Lung (tissue), 12 donors: Measurements from ENCODE around the gene ESR1. TPM values are rescaled to one million over a fixed set of nuclear protein-coding genes. Genes with fewer than 3 reads are reported as not detected.

Experiments used
- ATAC-seq: fragments of 200-7000 bp; cut with Tn5 transposase; one replicate; pipeline ENCODE4 v1.9.1; 2020; ENCODE audit warnings: moderate number of reproducible peaks; ENCODE audit not compliant: insufficient read depth, low FRiP score
- DNase-seq, 3 donors: peaks; one replicate each; pipeline ENCODE4 v3.0.0-alpha.2; 2013 to 2017
- H3K27ac ChIP-seq, 2 donors: one replicate each; pipeline ENCODE4 v1.5.1; 2013; ENCODE audit warnings: mild to moderate bottlenecking in 2 of 2, moderate library complexity in 2 of 2, control low read depth in 1 of 2, inconsistent platforms in 1 of 2, low read depth in 1 of 2, low read length in 1 of 2
- H3K27me3 ChIP-seq, 3 donors: one replicate each; pipeline ENCODE4 v1.5.1; 2013; ENCODE audit warnings: low read length in 2 of 3; ENCODE audit not compliant: control insufficient read depth in 3 of 3, insufficient read depth in 3 of 3
- H3K36me3 ChIP-seq, 4 donors: one replicate each; pipeline ENCODE4 v1.5.1; 2013; ENCODE audit warnings: low read length in 4 of 4, mild to moderate bottlenecking in 1 of 4, moderate library complexity in 1 of 4; ENCODE audit not compliant: control insufficient read depth in 4 of 4, insufficient read depth in 4 of 4
- H3K4me1 ChIP-seq, 5 donors: one replicate each; pipeline ENCODE4 v1.5.1; 2013; ENCODE audit warnings: low read length in 5 of 5, mild to moderate bottlenecking in 2 of 5, moderate library complexity in 1 of 5; ENCODE audit not compliant: control insufficient read depth in 5 of 5, insufficient read depth in 5 of 5
- H3K4me3 ChIP-seq: one replicate; pipeline ENCODE4 v1.5.1; 2013; ENCODE audit warnings: mild to moderate bottlenecking, control low read depth, moderate library complexity
- H3K9ac ChIP-seq, 2 donors: one replicate each; pipeline ENCODE4 v1.5.1; 2013; ENCODE audit warnings: low read length in 2 of 2, control low read depth in 1 of 2; ENCODE audit not compliant: insufficient read depth in 1 of 2
- H3K9me3 ChIP-seq, 4 donors: one replicate each; pipeline ENCODE4 v1.5.1; 2013; ENCODE audit warnings: low read length in 3 of 4, mild to moderate bottlenecking in 1 of 4, moderate library complexity in 1 of 4; ENCODE audit not compliant: control insufficient read depth in 4 of 4, insufficient read depth in 3 of 4
- WGBS, 2 donors: extraction: QIAGEN DNeasy Blood & Tissue Kit; methylation state at CpG; one replicate each; pipeline ENCODE4 v1.1.7; 2013; 5-methylcytosine and 5-hydroxymethylcytosine counted together
- polyA plus RNA-seq, 2 donors: library from polyadenylated mRNA; stranded (reverse); fragments of 200-250 nt; gene quantifications; one replicate each; pipeline ENCODE4 v1.2.1, GENCODE V29; 2013
- total RNA-seq, 2 donors: library from RNA; depleted of rRNA in 1 of 2; stranded (reverse); fragments of >200 nt in 1 of 2; gene quantifications; one replicate each; pipeline ENCODE4 v1.2.1, GENCODE V29; 2014 to 2021
- TF ChIP-seq, protein P1 (sequence below): IDR thresholded peaks from 2 replicates; pipeline ENCODE4 v1.5.1; 2012; ENCODE audit warnings: mild to moderate bottlenecking; ENCODE audit errors: control extremely low read depth, extremely low read depth
- donor health status: control.
- donor health status: control.
- donor health status: Bipolar disorder and iron deficiency.
- donor health status: healthy.
- donor health status: DM: yes; HTN: yes; CAD: no.

Gene ESR1
- total and polyA plus RNA-seq, 4 donors, result 0.14 to 3.7 (median 0.78) TPM

DNA sequence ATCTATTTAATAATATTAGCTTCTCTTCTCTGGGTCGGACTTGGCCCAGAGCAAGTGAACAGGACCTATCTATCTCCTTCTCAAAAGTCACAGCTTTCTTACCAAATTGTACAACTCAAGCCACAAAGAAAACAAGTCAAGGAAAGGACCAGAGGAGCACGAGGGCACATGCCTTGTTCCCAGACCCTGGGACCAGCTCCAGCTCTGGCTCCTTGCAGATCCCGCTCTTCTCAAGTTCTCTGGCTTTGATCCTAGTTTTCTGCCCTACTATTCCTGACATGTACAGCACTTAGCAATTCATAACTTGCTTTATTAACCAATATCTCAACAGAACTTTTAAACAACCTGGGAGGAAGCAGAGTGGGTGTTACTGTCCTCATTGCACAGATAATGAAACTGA, 185.9 kb downstream of the ESR1 start:
- 73 to 91% methylated on average over 3 of the region's 3 CpGs for WGBS, 2 donors
- ATAC-seq, result no peak
- no peaks in the 10 kb centered on the region for H3K27me3 ChIP-seq

DNA sequence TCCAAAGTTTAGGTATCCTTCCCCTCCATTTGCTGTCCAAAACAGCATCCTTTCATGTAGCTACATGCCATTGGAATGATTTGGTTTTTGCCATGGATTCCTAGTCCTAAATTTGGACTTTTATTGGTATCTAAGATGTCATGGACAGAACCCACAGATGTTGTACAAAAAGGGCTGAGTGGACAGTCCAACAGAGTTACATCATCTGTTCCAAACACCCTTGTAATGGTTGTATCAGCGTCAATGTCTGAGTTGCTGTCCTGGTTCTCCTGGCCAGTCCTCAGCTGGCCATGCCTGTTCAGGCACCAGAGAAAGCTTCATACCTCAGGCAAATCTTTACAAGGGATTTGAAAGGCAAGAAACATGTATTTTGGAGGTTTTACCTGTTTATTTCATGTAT, 191.3 kb downstream of the ESR1 start:
- DNase-seq (no peak), ATAC-seq (no peak)
- no peak overlapping the region for H3K9ac ChIP-seq
- H3K36me3 ChIP-seq, result no peaks in the 10 kb centered on the region
- no peak overlapping the region for H3K4me3 ChIP-seq
- H3K27me3 ChIP-seq, result no peaks in the 10 kb centered on the region
- WGBS, 2 donors, result 86 to 100% methylated on average over 1 of the region's 1 CpG
- H3K27ac ChIP-seq, result no peak overlapping the region
- H3K4me1 ChIP-seq, result no peaks in the 10 kb centered on the region
- H3K9me3 ChIP-seq, result no peaks in the 10 kb centered on the region
- TF ChIP-seq, protein P1, sequence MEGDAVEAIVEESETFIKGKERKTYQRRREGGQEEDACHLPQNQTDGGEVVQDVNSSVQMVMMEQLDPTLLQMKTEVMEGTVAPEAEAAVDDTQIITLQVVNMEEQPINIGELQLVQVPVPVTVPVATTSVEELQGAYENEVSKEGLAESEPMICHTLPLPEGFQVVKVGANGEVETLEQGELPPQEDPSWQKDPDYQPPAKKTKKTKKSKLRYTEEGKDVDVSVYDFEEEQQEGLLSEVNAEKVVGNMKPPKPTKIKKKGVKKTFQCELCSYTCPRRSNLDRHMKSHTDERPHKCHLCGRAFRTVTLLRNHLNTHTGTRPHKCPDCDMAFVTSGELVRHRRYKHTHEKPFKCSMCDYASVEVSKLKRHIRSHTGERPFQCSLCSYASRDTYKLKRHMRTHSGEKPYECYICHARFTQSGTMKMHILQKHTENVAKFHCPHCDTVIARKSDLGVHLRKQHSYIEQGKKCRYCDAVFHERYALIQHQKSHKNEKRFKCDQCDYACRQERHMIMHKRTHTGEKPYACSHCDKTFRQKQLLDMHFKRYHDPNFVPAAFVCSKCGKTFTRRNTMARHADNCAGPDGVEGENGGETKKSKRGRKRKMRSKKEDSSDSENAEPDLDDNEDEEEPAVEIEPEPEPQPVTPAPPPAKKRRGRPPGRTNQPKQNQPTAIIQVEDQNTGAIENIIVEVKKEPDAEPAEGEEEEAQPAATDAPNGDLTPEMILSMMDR, result no peak

More for the DNA sequence above, 185.9 kb downstream of the ESR1 start:
- Histone ChIP-seq H3K9me3 (peaks cover 0 to 6% (median 0%) of the 10 kb centered on the region in 4 donors), H3K36me3 (no peaks in the 10 kb centered on the region), H3K27ac (no peak overlapping the region), H3K4me1 (no peaks in the 10 kb centered on the region), H3K4me3 (no peak overlapping the region), H3K9ac (no peak overlapping the region)
- peak in 1 of 3 donors; percentile 1 for DNase-seq
- TF ChIP-seq, protein P1, result no peak

DNA sequence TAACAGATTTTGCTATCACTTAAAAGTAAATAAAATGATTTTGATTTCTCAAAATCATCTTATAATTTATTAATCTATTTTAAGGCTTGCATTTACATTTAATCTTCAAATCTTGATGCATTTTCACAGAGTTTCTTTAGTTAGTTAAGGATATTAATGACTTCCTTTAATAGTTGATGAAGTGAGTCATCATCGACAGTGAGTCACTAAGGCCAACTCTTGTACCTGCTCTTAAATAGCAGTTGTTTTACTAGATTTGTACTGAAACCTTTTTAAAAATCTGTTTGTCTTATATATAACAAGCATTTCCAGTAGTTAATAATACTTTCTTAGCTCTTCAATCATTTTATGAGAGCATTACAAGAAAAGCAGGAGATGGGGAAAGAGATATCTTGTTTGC, 191.7 kb downstream of the ESR1 start:
- ATAC-seq (no peak), DNase-seq (no peak)
- TF ChIP-seq, protein P1, result no peak
- H3K27me3 ChIP-seq, result no peaks in the 10 kb centered on the region
- H3K9me3 ChIP-seq, result no peaks in the 10 kb centered on the region
- no peaks in the 10 kb centered on the region for H3K4me1 ChIP-seq
- 67 to 79% methylated on average over 1 of the region's 1 CpG for WGBS, 2 donors
- H3K27ac ChIP-seq, result no peak overlapping the region
- H3K36me3 ChIP-seq, result no peaks in the 10 kb centered on the region
- no peak overlapping the region for H3K4me3 ChIP-seq
- no peak overlapping the region for H3K9ac ChIP-seq

DNA sequence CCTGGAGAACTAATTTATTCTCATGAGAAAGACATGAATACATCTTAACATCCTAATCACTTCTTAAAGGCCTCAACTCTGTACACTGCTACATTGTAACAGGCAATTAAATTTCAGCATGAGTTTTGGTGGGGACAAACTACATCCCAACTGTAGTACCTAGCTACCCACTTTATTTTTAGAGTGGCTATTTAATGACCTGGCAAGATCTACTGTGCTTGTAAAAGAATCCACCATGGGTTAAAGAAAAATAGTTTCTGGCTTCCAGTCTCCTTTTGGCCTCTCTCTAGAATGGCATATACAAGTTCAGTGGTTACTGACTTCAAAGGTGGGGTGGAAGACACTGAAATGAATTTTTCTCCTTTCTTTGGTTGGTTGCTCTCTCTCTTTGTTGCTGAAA, 193.9 kb downstream of the ESR1 start:
- no peak for ATAC-seq

More for the DNA sequence above, 193.9 kb downstream of the ESR1 start:
- no peaks in the 10 kb centered on the region for H3K9me3 ChIP-seq
- H3K27ac ChIP-seq, result no peak overlapping the region
- no peak overlapping the region for H3K9ac ChIP-seq
- H3K27me3 ChIP-seq, result no peaks in the 10 kb centered on the region
- DNase-seq, result no peak
- TF ChIP-seq, protein P1, result no peak
- no peak overlapping the region for H3K4me3 ChIP-seq
- H3K4me1 ChIP-seq, result no peaks in the 10 kb centered on the region
- H3K36me3 ChIP-seq, result no peaks in the 10 kb centered on the region
